Measurements from ENCODE around the gene OMA1.
A peak's percentile ranks its signal among the peaks of the same experiment; 100 is the strongest.
"Not testable (repeated sequence)": the region's sequence is repeated elsewhere in the genome, so short reads cannot be mapped to it uniquely, and the experiment has no call there.

OMA1 gene

GRCh38 chr1:58573705-58574591 lies 27.4 kb upstream of the OMA1 start:
- no peak for DNase-seq (ENCODE audit: low spot score)

- no peak for DNase-seq (ENCODE audit: low spot score)
Measured at GRCh38 chr1:58573138-58573537, 26.6 kb upstream of the OMA1 start.

GRCh38 chr1:58572690-58573089 lies 26.2 kb upstream of the OMA1 start:
- DNase-seq (ENCODE audit: low spot score) = peak; percentile 11

DNA sequence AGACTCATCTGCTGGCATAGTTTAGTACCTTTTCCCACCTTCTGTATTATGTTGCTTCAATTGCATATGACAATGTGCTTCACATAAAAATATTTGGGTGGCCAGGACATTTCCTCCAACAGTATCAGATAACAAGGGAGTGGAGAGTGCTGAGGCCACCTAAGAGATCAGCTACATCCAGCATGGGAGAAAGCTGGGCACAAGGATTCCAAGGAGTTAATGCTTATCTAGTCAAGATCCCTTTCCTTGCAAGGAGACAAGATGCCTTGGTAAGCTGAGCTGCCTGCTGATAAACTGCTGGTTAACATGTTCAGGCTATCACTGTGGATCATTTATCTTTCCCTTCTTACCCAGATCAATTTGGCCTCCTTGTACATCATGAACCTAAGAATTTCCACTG lies 25.1 kb upstream of the OMA1 start:
- no peak for DNase-seq (ENCODE audit: low spot score)

- no peak for DNase-seq (ENCODE audit: low spot score)
Measured at GRCh38 chr1:58570817-58571216, 24.3 kb upstream of the OMA1 start.

DNA sequence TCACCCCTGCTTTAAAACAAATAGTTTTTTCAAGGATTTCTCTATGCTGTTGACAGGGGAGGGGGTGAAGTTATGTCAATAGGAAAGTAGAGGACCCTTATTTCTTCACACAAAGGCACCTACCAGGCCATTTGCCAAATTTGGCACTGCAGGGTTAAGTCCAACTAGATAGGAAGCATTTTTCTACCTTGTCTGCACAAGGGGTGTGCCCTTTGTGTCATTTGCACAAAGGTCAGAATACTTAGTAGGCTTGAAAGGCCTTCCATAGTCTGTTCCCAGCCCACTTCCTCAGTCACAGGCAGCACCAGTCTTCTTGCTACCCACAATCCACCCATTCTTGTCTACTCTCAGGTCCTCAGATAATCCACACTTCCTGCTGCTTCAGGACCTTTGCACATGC lies 23.6 kb upstream of the OMA1 start:
- no peak for DNase-seq (ENCODE audit: low spot score)

- no peak for DNase-seq (ENCODE audit: low spot score)
Measured at GRCh38 chr1:58568911-58569310, 22.4 kb upstream of the OMA1 start.

DNA sequence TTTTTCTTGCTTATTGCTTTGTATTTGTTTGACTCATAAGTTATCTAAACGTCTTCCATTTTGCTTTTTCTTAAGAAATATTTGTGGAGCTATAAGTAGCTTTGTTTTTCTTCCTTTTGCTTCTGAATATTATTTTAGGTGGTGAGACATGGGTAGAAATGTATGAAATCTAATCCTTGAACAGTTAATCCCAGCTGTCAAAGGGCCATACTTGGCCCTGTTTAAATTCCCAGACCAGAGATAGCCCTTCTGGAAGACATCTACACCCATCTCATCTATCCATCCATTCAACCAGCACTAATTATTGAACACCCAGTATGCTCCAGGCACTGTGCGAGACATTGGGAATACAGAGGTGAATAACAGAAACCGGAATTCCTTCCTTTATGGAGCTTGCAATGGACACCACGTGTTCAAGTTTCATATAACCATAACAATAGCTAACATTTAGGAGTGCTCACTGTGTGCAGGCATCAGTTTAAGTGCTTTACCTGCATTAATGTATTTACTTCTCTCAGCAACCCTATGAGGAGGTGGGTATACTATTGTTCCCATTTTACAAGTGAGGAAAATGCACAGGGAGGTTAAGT lies 21.8 kb upstream of the OMA1 start:
- no peak for DNase-seq (ENCODE audit: low spot score)

GRCh38 chr1:58566339-58566738 lies 19.8 kb upstream of the OMA1 start:
- no peak for DNase-seq (ENCODE audit: low spot score)

- DNase-seq (ENCODE audit: low spot score) = not testable (repeated sequence)
Measured at GRCh38 chr1:58563715-58564114, 17.2 kb upstream of the OMA1 start.

DNA sequence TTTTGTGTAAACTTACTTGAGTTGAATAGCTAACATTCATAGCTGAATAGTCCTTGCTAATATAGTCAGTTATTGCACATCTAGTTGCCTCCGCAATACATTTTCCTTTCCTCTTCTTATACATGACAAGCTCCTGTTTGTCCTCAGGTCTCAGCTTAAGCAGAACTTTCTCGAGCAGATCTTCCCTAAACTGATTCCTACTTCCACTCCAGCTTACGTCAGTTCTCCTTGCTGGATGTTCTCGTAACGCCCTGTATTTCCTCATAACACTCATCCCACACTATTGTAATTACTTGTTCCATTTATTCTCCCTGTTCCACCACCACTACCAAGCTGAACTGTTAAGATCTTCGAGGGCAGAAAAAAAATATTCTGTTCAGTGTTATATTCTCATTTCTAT lies 15.1 kb upstream of the OMA1 start:
- DNase-seq (ENCODE audit: low spot score) = no peak

GRCh38 chr1:58555393-58555792 lies 8.9 kb upstream of the OMA1 start:
- DNase-seq (ENCODE audit: low spot score) = no peak

DNA sequence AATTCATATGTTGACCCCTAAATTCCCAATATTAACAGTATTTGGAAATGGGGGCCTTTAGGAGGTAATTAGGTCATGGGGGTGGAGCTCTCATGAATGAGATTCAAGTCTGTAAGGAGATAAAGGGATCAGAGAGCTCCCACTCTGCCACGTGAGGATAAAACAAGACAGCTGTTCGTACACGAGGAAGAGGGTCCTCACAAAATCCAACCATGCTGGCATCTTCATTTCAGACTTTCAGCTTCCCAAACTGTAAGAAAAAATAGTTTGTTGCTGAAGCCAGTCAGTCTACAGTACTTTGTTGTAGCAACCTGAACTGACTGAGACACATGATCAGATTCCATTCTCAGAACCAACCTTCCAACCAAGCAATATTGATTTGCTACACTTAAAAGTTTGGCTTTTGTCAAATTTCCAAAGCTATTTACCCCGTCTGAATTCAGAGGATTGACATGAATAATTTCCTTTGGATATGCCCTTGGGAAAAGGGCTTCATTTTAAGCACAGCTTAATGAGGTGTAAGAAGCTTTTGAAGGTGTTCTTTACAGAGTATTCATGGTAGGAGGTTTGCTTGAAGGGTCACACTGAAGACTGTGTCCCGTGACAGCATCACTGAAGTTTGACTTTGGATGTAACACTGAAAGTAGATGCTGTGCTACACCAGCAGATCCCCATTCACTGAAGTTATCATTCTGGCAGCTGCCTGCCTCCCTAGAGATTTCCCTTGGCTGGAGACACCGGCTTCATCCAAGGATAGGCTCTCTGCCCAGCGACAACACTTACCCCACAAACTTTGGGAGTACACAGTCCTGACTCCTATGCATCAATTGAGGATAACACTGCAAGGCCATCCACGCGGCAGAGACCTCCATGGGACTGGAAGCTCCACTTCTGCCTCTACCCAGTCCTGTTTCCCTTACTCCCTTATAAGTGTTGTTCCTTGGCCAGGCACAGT lies 4.9 kb upstream of the OMA1 start:
- no peak for DNase-seq (ENCODE audit: low spot score)

DNA sequence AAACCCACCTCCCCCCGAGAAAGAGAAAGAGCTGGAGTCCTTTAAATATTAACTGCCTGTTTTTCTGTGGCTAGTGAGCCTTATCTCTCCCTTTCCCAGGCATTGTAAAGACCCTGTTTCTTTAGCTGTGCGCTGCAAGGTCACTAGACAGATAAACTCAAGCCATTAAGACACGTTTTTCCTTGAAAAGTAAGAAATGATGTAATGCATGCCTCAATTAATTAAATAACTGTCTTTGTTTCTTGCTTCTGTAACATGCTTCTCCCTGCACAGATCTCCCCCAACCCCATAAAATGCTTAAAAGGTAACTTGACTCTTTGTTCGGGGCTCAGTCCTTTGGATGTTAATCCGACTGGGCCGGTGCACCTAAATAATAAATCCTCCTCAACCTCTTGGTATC lies 2.8 kb upstream of the OMA1 start:
- not testable (repeated sequence) for DNase-seq (ENCODE audit: low spot score)

DNA sequence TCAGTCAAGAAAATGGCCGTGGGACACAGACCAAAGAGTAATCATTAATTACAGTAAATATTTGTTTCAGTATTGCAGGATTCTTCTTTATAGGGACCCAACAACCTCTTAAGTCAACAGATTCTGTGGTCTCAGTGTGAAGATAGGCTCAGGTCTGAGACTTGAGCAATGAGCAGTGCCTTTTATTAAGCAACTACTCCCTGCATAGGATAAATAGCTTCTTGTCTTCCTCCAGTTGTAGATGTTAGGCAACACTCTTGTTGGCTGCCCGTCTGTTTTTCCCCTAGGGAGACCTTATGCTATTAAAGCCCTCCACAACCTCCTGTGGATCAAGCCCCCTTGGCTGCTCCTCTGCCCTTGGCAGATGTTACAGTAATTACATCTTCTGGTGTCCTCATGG lies 1.8 kb upstream of the OMA1 start:
- DNase-seq (ENCODE audit: low spot score) = no peak

- DNase-seq (ENCODE audit: low spot score) = peak; percentile 47
Measured at GRCh38 chr1:58545591-58546519, 671 bp downstream of the OMA1 start.

DNA sequence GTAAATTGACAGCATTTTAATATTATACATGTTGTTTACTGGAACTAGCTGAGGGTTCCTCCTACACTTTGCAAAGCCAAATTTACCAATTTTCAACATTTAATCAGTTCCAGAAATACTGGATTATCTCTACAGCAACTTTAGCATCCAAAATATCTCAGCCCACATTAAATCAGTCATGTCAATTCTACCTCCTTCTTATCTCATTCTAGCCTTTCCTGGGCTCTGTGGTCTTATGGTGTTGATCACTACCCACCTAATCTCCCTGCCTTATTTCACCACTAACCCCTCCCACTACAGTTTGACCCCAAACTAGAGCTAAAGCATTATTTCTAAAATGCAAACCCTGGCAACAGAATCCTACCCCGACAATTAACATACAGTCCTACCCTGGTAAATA lies 3.3 kb downstream of the OMA1 start:
- no peak for DNase-seq (ENCODE audit: low spot score)

DNA sequence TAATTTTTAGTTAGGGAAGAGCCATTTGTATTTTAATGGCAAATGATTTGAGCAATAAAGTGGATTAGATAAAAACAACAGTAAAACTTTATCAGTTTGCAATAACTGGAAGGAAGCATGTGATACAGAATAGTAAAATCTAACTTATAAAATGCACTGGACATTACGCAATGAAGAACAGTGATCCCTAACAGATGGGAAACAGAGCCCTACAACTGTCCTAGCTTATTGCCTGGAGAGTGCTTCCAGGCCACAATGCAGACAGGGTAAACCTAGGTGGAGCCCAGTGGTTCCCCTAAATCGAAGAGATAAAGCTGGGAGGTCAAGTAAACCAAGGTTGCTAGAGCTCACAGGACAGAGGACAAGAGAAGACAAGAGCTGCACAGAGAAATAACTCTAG lies 7.0 kb downstream of the OMA1 start:
- no peak for DNase-seq (ENCODE audit: low spot score)

DNA sequence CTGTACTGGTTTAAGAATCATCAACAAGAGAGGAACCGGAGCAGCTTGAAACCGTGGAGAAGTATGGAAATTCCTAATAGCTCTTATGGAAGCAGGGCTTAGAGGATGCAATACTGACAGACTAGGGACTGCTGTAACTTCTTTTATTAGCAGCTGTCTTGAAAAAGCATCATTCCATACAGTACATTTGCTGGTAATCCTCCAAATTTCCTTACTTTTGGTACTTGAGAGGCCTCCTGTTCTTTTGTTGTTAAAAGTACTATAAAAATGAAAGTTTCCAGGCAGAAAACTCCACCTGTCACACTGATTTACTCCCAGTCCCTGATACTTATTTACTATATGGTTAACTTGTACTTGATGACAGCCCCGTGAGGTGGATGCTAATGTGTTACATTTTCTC lies 7.7 kb downstream of the OMA1 start:
- DNase-seq (ENCODE audit: low spot score) = no peak

DNA sequence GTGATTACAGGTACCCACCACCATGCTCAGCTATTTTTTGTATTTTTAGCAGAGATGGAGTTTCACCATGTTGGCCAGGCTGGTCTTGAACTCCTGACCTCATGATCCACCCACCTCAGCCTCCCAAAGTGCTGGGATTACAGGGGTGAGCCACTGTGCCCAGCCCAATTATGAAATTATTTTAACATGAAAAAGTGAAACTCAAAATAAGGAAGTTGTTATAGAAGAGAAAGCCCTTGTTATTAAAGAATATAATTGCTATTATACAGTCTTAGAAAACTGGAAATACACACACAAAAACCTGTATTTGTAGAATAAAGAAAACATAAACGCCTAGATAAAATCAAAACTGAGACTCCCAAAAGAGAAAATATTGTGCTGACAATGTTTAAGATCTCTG lies 14.7 kb downstream of the OMA1 start:
- DNase-seq (ENCODE audit: low spot score) = not testable (repeated sequence)

DNA sequence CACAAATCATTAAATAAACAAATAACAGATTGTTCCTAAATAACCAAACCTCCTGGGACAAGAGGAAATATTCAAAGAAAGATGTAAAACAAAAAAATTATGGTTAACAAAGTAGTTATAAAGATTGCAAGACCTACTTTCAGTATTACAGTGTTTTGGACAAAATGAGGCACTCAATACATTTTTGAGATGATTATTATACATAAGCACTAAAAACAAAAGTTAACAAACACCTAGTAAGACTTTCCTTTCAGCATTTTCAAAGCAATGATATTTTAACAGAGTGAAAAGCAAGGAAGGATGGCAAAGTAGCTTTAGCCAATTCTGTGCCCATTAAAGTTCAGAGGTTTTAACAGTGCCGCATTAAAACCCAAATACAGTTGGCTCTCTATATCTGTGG lies 17.2 kb downstream of the OMA1 start:
- no peak for DNase-seq (ENCODE audit: low spot score)

DNA sequence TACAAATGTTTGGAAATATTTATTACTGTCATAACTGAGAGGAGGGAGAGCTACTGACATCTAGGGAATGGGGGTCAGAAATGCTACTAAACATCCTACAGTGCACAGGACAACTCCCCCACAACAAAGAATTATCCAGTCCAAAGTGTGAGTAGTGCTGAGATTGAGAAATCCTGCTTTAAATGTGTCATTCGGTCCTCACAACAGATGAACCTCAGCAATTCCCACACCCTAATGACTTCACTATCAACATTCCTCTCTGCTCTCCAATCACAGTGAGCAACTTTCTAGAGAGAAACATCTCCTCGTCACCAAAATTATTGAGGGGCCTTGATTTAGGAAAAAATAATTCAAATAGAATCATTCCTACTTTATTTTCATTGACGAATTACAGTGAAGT lies 18.0 kb downstream of the OMA1 start:
- DNase-seq (ENCODE audit: low spot score) = no peak

All from LoVo (cell line).